HG03565 (cell line): ENCODE results near the gene TNFRSF1A.
"Not testable (repeated sequence)": the region's sequence is repeated elsewhere in the genome, so short reads cannot be mapped to it uniquely, and the experiment has no call there.

ENCODE experiments used
- ATAC-seq: cut with Tn5 transposase; IDR thresholded peaks from one replicate; pipeline ENCODE4 v1.9.1; 2021; ENCODE audit warnings: mild to moderate bottlenecking, moderate library complexity; ENCODE audit not compliant: unreplicated experiment

Gene TNFRSF1A

GRCh38 chr12:6338536-6338935 is 3.3 kb downstream of the TNFRSF1A start:
- ATAC-seq, result not testable (repeated sequence)

GRCh38 chr12:6337958-6338433 is 3.9 kb downstream of the TNFRSF1A start:
- ATAC-seq, result no peak

DNA sequence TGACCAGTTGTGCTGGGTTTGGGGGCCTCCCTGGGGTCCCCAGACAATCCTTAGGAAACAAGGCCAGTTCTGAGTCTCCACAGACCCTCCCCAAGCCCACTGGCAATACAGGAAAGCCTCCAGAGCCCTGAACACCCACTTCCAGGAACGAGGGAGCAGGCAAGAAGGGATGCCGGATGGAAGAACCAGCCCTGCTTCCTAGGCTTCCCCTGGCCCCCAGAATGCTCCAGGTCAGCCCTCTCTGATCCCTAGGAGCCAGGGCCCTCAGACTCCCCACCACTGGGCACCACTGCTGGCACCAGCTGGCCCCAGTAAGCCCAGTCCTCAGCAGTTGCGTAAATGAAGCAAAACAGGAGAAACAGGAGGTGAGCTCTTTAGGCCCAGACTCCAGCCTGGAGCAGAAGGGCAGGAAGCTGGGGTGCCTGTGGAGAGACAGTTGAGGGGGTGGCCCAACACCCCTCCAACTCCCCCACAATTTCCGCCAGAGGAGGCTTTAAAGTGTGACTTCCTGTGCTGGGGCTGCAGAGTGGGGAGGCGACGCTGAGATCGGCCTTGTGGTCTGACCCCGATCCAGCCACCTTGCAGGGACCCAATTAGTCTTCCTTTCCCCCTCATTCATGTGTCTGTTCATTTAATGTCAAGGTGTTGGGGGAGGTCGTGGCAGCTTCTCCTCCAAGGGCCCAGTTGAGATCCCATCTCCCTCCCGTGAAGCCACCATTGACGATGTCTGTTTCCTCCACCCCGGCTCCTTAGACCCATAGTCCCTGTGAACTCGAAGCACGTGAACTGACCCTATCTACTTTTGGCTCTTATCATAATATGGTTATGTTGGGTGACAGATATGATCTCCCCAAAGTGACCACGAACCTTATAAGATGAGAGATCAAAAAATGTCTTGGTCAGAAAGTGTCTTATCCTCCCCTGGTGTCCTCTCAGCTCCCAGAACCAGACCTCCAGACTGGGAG is 4.7 kb downstream of the TNFRSF1A start:
- no peak for ATAC-seq

- ATAC-seq, result no peak
Observed at GRCh38 chr12:6336079-6336888, 5.6 kb downstream of the TNFRSF1A start.

GRCh38 chr12:6335451-6336078 is 6.3 kb downstream of the TNFRSF1A start:
- peak; percentile 54 for ATAC-seq

GRCh38 chr12:6334940-6335450 is 6.9 kb downstream of the TNFRSF1A start:
- ATAC-seq, result no peak

DNA sequence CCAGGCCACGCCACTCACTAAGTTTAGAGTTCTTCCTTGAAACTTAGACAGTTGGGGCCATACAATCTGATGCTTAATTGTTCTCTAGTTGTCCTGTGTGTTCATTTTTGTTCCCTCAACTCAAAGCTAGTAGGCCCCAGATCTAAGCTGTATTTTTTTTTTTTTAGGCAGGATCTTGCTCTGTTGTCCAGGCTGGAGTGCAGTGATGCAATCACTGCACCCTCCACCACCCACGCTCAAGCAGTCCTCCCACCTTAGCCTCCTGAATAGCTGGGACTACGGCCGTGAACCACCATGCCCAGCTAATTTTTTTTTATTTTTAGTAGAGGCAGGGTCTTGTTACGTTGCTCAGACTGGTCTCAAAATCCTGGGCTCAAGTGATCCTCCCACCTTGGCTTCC is 7.5 kb downstream of the TNFRSF1A start:
- ATAC-seq, result no peak

DNA sequence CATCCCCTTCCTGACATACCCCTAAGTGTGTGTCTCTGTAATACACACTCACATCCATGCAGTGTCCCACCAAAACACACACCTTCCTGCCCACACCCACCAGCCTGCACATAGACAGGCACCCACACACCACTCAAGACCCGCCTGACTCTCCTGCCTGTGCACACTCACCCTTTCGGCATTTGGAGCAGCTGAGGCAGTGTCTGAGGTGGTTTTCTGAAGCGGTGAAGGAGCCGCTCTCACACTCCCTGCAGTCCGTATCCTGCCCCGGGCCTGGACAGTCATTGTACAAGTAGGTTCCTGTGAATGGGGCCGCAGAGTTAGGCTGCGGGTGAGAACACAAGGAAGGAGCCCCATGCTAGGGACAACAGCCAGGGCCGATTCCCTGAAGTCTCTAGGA is 8.3 kb downstream of the TNFRSF1A start:
- no peak for ATAC-seq

DNA sequence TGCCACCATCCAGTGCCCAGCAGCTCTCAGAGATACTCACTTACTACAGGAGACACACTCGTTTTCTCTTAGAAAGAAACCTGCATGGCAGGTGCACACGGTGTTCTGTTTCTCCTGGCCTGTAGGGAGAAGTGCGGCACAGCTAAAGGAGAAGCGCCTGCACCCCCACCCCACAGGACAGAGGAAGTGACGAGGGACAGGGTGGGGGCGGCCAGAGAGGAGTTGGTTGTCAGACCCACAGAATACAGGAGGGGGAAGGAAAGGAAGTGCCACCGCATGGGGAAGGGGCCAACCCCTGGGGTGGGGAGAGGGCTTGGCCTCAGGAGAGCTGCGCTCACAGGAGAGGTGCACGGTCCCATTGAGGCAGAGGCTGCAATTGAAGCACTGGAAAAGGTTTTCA is 8.8 kb downstream of the TNFRSF1A start:
- no peak for ATAC-seq

DNA sequence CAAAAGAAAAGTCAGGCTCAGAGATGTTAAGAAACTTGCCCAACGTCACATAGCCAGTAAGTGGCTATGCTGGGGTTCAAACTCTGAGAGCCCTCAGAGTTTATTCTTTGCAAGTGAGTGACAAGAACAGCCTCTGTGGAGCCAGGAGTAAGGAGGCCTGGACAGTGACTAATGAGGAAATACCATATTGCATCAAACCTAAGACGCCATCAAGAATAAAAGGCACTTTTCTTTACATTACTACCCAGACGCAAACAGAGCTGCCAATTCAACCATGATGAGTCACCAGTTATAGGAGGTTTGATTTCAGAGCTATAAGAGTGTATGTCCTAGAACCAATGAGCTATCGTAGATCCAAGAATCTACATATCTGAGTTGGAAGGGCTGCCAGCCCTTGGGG is 9.4 kb downstream of the TNFRSF1A start:
- no peak for ATAC-seq

- ATAC-seq, result no peak
Observed at GRCh38 chr12:6330999-6331714, 10.7 kb downstream of the TNFRSF1A start.

DNA sequence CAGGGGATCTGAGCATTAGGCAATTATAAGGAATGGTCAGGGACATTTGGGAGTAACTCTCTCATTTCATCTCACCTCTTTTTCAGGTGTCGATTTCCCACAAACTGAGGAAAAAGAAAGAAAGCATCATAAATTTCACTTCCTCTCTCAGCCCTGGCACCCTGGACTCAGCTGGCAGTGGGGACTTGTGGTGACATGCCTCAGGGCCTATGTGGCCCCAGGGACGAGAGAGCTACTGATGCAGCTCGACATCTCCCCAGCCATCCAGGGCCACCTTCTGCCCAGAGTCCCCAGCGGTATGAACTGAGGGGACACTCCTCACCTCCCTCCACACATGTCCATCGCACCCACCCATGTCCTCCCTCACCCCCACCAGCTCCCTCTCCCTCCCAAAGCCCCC is 11.7 kb downstream of the TNFRSF1A start:
- ATAC-seq, result no peak

DNA sequence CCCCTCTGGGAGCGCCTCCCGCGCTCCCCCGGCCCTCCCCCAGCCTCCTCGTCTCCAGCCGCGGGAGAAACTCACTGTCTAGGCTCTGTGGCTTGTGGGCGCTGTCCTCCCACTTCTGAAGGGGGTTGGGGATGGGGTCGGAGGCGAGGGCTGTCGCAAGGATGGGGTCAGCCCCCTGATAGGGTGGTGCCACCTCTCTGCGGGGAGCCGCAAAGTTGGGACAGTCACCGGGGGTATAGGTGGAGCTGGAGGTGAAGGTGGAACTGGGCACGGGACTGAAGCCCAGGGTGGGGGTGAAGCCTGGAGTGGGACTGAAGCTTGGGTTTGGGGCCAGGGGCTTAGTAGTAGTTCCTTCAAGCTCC is 12.2 kb downstream of the TNFRSF1A start:
- ATAC-seq, result no peak

DNA sequence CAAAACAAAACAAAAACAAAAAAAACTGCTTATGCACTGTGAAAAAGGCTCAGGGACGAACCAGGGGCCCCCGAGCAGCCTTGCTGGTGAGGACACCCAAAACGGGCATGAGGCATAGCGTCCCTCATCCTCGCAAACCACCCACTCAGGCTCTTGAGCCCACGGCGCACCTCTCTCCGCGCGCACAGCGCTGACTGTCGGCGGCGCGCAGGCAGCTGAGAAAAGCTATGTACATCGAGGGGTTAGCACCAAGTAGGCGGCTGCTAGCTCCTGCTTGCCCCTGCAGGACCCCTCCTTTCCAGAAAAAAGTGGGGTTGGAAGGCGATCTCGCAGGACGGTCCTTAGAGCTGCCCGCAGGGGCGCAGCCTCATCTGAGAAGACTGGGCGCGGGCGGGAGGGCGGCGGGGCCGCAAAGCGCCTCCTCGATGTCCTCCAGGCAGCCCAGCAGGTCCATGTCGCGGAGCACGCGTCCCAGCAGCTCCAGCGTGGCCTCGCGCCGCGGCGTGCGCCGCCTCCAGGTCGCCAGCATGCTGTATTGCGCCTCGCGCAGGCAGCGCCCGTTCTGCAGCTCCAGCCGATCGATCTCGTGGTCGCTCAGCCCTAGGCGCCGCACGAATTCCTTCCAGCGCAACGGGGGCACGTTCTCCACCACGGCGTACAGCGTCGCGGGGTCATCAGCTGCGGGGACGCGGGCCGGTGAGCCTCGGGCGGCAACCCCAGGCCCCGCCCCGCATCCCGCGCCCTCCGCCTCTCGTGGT is 12.8 kb downstream of the TNFRSF1A start:
- ATAC-seq, result no peak

- ATAC-seq, result no peak
Observed at GRCh38 chr12:6328045-6328779, 13.7 kb downstream of the TNFRSF1A start.

GRCh38 chr12:6327229-6328041 is 14.4 kb downstream of the TNFRSF1A start:
- no peak for ATAC-seq

DNA sequence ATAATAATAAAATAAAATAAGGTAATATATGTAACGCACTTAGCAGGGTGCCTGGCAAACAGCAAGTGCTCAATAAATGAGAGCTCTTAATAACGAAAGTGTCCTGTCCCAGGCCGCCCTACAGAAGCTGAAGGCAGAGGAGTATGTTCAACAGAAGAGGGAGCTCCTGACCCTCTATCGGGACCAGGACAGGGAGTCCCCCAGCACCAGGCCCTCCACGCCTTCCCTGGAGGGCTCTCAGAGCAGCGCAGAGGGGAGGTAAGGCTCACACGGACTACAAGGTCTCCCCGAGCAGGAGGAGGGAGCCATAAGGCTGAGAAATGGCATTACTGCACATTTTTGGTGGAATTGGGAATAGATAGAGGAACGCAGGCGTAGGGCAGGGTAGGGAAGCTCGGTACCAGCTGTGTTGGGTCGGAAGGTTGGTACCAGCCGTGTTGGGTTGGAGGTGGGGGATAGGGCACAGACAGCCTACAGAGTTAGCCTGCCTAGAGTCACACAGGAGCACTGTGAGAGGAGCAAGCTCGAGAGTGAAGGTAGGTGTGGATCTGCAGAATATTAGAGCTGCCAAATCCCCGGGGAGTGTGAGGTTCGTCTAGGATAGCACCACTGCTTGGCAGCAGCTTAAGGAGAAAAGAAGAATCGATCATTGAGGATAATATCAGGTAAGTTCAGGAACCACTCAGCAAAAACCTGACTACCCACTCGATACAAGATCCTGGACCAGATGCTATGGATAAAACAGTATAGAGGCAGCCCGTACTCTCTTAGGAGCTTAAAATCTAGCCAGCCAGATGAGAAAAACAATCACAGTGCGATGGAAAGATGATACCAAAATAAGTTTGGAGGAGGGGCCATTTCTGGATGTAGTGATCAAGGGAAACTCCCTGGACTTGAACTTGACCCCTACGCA is 15.3 kb downstream of the TNFRSF1A start:
- no peak for ATAC-seq
